ENCODE measurements around the gene HPCAL1.

The HPCAL1 gene

GRCh38 chr2:10407841-10408648 is 105.3 kb downstream of the HPCAL1 start:
- DNase-seq (ENCODE audit: low spot score) = peak; percentile 95

- DNase-seq (ENCODE audit: low spot score) = peak; percentile 74
Observed at GRCh38 chr2:10408649-10409579, 106.2 kb downstream of the HPCAL1 start.

DNA sequence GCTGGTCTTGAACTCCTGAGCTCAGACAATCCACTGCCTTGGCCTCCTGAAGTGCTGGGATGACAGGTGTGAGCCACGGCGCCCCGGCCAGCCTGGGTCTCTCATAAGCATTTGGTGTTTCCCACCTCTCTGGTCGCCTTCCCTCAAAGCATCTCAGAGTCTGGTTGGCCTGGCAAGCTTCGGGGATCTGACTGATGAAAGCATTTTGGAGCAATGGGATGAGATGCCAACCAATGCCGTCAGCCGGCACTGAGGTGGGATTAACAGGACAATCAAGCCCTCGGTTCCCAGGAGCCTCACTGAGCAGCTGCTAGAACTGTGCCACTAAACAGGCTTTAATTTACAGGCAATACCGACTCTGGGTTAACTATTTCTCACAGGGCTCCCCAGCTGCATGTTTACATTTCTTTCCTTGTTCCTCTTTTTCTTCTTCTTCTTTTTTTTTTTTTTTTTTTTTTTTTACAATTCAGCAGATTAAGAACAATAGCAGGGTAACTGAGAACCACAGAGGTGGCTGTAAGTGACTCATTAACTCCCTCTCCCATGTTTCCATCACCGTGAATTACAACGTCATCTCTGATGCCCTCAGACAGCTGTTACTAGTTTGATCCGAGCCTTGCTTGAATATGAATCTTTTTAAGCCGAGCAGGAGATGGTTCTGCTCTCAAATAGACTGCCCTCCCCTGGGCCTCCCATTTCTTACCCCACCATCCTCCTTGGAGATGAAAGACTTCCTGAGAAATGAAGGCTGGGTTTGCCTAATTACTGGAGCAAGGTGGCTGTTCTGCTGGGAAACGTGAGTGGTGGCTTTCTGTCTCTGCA is 107.5 kb downstream of the HPCAL1 start:
- no peak for DNase-seq (ENCODE audit: low spot score)

DNA sequence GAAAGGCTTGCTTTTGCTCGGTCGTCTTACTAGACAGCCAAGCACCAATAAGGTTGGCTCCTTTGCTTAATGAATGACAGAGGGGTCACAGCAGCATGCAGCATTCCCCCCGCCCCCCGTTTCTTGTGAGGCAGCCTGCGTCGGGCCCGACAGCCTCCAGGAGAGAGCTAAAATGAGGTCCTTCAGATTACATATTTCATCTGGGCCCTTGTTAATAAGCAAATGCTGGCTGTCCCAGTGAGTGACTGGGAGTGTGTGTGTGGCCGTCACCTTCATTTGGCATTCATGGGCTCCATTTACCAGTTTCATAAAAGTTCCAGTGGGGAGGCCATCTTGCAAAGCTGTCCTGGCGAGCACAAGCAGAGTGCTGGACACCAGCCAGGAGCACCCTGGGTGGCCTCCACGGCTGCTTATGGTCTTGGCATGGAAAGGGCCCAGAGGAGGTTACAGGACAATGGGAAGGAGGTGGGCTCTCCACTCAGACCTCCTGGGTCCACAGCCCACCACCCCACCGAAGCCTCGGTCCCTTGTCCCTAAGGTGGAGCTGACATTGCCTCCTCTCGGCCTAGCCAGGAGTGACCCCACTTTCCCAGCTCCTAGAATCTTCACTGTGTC is 108.2 kb downstream of the HPCAL1 start:
- DNase-seq (ENCODE audit: low spot score) = no peak

GRCh38 chr2:10411557-10411956 is 108.9 kb downstream of the HPCAL1 start:
- DNase-seq (ENCODE audit: low spot score) = no peak

- peak; percentile 63 for DNase-seq (ENCODE audit: low spot score)
Observed at GRCh38 chr2:10412380-10412779, 109.7 kb downstream of the HPCAL1 start.

DNA sequence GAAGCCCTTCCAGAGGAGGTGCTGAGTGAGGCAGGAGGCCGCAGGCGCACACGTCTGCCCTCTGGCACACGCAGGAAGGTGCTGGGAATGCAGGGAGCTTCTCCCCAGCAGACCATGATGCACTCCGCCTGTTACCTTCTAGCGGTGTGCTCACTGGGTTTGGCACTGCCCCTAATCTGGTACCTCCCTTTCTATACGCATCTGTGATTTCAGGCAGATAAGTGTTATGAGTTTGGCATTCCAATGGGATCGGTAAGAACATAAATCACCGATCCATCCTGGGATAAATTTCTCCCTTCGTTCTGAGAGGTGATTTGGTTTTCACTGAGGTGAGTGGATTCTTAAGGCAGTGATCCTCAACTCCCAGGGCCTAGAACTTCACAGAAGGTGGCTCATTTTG is 110.8 kb downstream of the HPCAL1 start:
- no peak for DNase-seq (ENCODE audit: low spot score)

DNA sequence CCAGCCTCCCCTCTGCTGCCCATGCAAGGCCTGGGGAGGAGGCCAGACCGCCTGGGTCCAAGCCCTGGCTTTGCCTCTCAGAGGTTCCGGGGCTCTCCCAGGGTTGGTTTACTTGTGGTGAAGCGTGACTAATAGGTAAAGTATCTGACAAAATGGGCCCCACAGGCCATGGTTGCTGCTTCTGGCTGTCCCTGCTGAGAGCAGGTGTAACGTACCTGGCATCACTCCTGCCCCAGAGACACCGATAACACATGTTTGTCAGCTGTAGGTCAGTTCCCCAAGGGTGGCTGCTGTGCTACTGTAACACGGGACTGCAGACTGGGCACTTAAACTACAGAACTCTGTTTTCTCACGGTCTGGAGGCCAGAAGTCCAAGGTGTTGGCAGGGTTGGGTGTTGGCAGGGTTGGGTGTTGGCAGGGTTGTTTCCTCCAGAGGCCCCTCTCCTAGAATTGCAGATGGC is 111.3 kb downstream of the HPCAL1 start:
- no peak for DNase-seq (ENCODE audit: low spot score)

DNA sequence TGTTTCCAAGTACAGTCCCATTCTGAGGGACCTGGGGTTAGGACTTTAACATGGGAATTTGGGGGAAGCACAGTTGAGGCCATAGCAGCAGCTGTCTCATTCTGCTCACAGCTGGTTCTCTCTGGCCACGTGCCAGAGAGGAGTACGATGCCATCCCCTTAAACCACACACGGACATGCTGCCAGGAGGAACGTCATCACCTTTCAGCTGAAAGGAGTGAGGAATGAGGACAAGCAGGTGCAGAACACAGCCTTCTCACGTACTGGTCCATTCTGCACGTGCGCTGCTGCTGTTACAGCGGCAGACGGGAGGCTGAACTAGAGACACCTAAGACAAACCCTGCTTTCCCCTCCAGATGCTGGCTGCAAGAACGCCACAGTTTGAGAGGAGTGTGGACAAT is 111.9 kb downstream of the HPCAL1 start:
- DNase-seq (ENCODE audit: low spot score) = no peak

DNA sequence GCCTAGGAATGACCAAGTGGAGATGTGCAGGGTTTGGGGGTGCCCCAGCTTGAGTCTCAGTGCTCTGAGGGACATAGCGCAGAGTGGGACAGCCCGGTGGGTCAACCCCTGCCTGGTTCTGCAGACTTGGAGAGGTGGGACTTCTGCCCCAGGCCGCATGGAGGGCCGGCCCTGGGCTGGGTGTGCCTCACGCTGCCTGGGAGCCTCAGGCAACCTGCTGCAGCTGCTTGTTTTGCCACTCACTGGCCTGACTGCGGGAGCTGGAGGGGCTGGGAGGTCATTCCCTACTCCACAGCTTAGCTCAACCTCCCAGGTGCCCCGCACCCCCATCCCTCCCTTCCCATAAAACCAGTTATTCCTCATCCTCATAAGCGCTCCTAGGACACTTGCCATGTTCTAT is 112.3 kb downstream of the HPCAL1 start:
- no peak for DNase-seq (ENCODE audit: low spot score)

DNA sequence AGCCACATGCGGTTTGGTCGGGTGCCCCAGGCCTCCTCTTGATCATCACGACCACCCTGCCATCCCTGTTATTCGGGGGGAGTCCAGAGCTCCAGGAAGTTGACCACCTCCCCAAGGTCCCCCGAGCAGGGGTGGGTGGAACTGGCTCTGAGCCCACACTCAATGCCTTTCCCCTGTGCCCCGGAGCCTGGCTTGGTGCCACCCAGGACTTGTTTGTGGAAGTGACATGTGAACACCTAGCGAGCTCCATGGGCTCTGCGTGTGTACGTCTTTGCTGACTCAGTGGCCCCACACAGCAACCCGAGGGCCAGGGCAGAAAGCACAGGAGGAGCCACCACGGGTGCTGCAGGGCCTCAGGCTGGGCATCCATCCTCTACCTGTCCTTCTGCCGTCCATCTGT is 112.9 kb downstream of the HPCAL1 start:
- DNase-seq (ENCODE audit: low spot score) = no peak

- DNase-seq (ENCODE audit: low spot score) = no peak
Observed at GRCh38 chr2:10417551-10418335, 115.0 kb downstream of the HPCAL1 start.

DNA sequence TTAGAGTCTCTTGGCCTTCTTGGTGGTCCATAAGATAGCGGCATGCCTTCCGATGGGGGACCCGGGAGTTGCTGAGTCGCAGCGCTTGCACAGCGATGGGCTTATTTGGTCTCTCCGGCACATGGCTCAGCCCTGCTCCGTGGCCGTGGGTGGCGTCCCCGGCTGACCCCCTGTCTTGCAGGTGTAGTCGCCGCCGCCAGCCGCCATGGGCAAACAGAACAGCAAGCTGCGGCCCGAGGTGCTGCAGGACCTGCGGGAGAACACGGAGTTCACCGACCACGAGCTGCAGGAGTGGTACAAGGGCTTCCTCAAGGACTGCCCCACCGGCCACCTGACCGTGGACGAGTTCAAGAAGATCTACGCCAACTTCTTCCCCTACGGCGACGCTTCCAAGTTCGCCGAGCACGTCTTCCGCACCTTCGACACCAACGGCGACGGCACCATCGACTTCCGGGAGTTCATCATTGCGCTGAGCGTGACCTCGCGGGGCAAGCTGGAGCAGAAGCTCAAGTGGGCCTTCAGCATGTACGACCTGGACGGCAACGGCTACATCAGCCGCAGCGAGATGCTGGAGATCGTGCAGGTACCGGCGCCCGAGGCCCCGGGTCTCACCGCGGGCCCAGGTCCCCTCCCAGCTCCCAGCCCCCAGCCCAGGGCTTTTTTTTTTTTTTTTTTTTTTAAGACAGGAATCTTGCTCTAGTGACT is 117.0 kb downstream of the HPCAL1 start:
- no peak for DNase-seq (ENCODE audit: low spot score)

DNA sequence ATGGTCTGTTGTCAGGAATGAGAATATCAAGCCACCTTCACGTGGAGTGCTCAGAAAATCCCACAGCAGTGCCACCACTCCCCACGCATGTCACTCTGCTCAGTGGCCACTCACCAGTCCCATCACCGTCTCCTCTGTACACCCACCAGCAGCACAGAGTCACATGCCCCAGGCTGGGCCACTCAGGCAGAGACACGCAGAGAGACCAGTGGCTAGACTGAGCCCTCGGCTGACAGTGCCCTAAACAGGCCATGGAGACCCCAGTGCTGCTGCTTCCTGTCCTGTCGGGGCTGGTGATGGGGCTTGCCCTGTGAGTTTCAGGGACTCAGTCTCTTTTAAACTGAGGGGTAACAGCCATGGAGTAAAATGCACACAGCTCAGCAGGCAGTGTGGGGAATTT is 119.5 kb downstream of the HPCAL1 start:
- DNase-seq (ENCODE audit: low spot score) = no peak

DNA sequence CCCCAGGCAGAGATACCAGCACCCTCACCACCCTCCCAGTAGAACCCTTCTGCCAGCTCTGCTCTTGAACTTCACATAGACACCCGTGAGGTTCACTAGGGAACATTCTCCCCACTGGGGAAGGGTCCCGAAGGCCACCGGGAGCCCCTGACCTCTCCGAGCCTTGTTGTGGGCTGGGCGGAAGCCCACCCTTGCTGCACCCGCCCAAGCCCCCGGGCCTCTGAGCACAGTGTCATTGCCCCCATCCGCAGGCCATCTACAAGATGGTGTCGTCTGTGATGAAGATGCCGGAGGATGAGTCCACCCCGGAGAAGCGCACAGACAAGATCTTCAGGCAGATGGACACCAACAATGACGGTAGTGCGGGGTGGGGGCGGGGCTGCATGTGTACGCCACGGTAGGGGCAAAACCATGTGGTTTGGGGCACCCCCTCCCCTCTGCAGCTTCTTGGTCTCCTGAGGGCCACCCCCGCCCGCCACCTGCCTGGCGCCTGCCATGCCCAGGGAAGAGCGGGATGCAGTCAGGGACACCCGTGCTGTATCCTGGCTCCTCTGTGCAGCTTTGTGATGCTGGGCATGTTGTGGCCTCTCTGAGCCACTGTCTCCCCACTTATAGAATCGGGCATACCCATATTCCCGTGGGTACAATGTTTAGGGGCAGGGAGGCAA is 120.2 kb downstream of the HPCAL1 start:
- DNase-seq (ENCODE audit: low spot score) = no peak

- no peak for DNase-seq (ENCODE audit: low spot score)
Observed at GRCh38 chr2:10423400-10423774, 120.7 kb downstream of the HPCAL1 start.

- DNase-seq (ENCODE audit: low spot score) = no peak
Observed at GRCh38 chr2:10424051-10424450, 121.3 kb downstream of the HPCAL1 start.

DNA sequence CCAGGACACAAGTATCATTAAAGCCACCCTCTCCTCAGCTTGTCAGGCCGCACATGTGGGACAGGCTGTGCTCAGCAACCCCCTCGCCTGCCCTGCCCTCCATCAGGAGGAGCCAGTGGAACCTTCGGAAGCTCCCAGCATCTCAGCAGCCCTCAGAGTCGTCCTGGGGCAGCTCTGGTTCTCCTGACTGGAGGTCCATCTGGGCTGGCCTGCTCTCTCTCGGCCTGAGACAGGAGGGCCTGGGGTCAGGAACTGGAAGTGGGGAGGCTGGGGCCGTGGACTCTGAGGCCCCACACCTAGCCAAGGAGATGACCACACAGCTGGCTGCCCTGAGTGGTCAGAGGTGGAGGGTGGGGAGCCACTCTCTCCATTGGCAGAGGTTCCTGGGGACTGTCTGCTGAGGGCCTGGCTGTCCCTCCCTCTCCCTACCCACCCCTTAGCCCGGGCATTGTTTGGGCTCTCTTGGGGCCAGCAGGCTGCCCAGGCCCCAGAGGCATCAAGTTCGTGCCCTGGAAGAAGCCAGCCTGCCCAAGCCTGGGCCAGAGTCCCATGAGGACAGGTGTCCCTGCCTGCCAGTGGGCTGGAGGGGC is 122.3 kb downstream of the HPCAL1 start:
- DNase-seq (ENCODE audit: low spot score) = no peak

- DNase-seq (ENCODE audit: low spot score) = no peak
Observed at GRCh38 chr2:10425699-10426098, 123.0 kb downstream of the HPCAL1 start.

Measured in RKO (cell line).